Measurements from ENCODE around the gene ADORA2B.

GRCh38 chr17:15971882-15972281, 27.0 kb downstream of the ADORA2B start:
- TF ChIP-seq POLR2A (IDR thresholded peaks at IDR 0.05) (no peak), CTCF (IDR thresholded peaks at IDR 0.05) (no peak)

Data from prostate gland (tissue), 2 donors.